ENCODE results near the gene NSUN4.
"Not testable (repeated sequence)": the region's sequence is repeated elsewhere in the genome, so short reads cannot be mapped to it uniquely, and the experiment has no call there.

NSUN4 gene

GRCh38 chr1:46325285-46326076 lies 15.1 kb upstream of the NSUN4 start:
- not testable (repeated sequence) for DNase-seq (ENCODE audit: low read depth, low spot score)

GRCh38 chr1:46328182-46328581 lies 12.4 kb upstream of the NSUN4 start:
- not testable (repeated sequence) for DNase-seq (ENCODE audit: low read depth, low spot score)

DNA sequence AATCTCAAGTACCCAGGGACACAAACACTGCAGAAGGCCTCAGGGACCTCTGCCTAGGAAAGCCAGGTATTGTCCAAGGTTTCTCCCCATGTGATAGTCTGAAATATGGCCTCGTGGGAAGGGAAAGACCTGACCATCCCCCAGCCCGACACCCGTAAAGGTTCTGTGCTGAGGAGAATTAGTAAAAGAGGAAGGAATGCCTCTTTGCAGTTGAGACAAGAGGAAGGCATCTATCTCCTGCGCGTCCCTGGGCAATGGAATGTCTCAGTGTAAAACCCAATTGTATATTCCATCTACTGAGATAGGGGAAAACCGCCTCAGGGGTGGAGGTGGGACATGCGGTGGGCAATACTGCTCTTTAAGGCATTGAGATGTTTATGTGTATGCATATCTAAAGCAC lies 10.8 kb upstream of the NSUN4 start:
- DNase-seq (ENCODE audit: low read depth, low spot score) = not testable (repeated sequence)

DNA sequence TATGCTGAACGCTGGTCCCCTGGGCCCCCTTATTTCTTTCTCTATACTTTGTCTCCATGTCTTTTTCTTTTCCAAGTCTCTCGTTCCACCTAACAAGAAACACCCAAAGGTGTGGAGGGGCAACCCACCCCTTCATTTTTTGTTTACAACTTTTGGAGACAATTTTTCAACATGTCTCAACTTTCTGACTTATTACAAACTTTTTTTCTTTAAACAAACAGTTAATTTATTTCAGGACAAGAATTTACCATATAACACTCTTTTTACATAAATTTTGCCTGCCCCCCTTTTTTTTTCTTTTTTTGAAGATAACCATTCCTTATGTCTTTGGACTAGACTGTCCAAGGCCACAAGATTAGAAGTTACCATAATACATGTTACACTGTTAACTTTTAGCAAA lies 10.2 kb upstream of the NSUN4 start:
- not testable (repeated sequence) for DNase-seq (ENCODE audit: low read depth, low spot score)

GRCh38 chr1:46331786-46332540 lies 8.6 kb upstream of the NSUN4 start:
- DNase-seq (ENCODE audit: low read depth, low spot score) = not testable (repeated sequence)

DNA sequence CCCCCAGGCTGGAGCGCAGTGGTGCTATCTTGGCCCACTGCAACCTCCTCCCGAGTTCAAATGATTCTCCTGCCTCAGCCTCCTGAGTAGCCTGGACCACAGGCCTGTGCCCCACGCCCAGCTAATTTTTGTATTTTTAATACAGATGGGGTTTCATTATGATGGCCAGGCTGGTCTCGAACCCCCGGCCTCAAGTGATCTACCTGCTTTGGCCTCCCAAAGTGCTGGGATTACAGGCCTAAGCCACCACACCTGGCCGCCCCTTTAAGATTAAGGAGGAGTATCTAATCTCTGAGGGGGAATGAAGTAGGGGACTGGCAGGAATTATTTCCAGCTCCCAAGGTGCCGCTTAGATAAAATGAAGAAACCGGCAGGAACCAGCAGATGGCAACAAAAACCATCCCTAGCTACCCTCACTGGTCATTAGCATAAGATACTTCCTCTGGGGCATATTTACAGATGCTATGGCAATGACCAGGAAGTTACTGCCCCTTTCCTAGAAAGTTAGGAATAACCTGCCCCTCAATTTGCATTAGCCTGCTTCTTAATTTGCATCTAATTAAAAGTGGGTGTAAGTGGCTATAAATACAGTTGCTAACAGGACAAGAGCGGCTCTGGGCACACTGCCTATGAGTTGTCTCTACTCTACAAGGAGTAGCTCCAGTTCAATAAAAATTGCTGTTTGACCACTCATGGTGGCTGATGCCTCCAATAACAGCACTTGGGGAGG lies 7.1 kb upstream of the NSUN4 start:
- DNase-seq (ENCODE audit: low read depth, low spot score) = no peak

- no peak for DNase-seq (ENCODE audit: low read depth, low spot score)
These were observed 6.6 kb upstream of the NSUN4 start for GRCh38 chr1:46334030-46334384.

GRCh38 chr1:46335081-46335480 lies 5.5 kb upstream of the NSUN4 start:
- no peak for DNase-seq (ENCODE audit: low read depth, low spot score)

DNA sequence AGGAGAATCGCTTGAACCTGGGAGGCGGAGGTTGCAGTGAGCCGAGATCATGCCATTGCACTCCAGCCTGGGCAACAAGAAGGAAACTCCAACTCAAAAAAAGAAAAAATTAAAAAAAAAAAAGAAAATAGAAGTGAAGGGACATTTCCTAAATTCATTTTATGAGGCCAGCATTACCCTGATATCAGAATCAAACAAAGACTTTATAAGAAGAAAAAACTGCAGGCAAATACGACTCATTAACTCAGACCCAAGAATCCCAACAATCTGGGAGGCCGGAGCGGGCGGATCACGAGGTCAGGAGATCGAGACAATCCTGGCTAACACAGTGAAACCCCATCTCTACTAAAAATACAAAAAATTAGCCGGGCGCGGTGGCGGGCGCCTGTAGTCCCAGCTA lies 3.2 kb upstream of the NSUN4 start:
- not testable (repeated sequence) for DNase-seq (ENCODE audit: low read depth, low spot score)

GRCh38 chr1:46341222-46342083 lies 846 bp downstream of the NSUN4 start:
- DNase-seq (ENCODE audit: low read depth, low spot score) = no peak

GRCh38 chr1:46342084-46342656 lies 1.6 kb downstream of the NSUN4 start:
- no peak for DNase-seq (ENCODE audit: low read depth, low spot score)

GRCh38 chr1:46342677-46343350 lies 2.2 kb downstream of the NSUN4 start:
- DNase-seq (ENCODE audit: low read depth, low spot score) = no peak

DNA sequence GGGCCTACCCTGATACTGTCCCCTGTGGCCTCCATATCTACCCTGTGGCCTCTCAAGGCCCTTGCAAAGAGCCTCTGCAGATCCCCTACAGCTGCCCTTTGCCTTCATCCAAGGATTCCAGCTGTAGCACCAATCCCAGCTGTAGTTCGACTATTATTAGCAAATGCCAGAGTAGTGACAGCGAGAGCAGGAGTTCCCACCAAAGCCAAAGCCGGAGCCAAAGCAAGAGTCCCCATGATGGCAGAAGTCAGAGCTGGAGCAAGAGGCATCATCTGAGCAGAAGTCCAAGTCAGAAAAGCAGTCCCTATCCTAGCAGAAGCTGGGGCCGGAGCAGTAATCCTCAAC lies 2.7 kb downstream of the NSUN4 start:
- DNase-seq (ENCODE audit: low read depth, low spot score) = no peak

DNA sequence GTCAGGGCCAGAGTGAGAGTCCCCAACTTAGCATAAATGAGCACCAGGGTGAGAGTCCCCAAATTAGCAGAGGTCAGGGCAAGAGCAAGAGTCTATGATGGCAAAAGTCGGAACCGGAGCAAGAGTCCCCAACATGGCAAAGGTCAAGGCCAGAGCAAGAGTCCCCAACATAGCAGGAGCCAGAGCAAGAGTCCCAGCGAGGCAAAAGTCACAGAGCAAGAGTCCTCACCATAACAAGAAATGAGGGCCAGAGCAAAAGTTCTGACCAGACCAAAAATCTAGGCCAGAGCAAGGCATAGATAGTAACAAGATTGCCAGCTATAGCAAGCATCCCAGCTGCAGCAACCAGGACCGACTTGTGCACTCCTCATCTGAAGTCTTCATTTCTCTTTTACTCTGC lies 3.1 kb downstream of the NSUN4 start:
- DNase-seq (ENCODE audit: low read depth, low spot score) = no peak

DNA sequence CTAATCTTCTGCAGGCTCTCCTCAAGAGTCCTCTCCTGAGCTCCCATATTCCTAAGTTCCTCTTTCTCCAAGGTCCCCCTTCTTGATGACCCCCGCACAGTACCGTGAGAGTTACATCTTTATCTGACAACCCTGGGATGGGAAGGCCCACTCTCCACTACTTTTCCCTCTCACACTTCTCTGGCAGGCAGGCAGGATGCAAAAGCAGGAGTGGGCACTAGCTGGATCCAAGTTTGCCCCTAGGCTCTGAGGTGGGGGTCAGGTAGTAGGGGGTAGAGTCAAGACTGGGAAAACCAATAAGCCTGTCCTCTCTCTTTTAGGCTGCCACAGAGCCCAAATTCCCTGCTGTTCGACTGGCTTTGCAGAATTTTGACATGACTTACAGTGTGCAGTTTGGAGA lies 3.9 kb downstream of the NSUN4 start:
- DNase-seq (ENCODE audit: low read depth, low spot score) = no peak

DNA sequence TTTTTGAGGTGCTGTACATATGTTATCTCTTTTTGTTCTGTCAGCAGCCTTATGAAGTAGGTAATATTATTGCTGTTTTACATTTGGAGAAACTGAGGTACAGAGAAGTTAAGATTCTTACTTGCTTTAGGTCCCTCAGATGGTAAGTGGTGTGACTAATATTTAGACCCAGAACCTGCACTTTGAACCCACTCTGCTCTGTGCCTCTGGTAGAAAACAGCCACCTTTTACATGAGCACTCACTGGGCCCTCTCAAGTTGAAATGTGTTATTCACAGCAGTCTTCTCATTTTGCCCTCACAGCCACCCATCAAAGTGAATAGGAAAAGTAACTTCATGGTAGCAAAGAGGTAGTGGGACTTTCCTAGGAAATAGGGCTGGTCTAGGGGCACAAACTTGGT lies 4.7 kb downstream of the NSUN4 start:
- DNase-seq (ENCODE audit: low read depth, low spot score) = no peak

DNA sequence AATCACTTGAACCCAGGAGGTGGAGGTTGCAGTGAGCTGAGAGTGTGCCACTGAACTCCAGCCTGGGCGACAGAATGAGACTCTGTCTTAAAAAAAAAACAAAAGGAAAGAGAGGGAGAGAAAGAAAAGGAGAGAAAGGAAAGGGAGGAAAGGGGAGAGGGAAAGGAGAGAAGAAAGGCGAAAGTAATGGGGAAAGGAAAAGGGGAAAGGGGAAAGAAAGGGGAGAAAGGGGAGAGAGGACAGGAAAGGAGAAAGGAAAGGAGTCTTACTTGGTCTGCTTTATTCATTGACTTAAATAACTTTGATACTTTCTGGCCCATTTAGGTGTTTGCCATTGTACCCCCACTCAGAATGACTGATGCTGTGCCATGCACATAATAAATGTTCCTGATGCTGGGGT lies 11.8 kb downstream of the NSUN4 start:
- no peak for DNase-seq (ENCODE audit: low read depth, low spot score)

GRCh38 chr1:46355920-46356319 lies 15.3 kb downstream of the NSUN4 start:
- DNase-seq (ENCODE audit: low read depth, low spot score) = not testable (repeated sequence)

DNA sequence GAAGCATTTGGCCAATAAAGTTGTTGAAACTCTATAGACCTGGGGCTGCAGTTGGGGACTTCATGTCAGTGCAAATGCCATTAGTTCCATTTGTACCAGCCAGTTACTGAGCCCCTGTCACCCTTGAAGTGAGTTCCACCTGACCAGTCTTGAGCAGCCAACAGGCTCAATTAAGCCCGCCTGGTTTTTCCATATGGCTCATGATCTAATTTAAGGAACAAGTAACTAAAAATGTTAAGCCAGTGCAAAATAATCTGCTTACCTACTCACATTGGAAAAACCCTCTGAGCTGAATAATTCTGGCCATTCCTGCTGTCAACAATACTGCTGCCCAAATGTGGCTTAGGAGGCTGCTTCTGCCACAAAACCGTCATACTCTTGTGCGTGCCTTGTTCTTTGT lies 21.6 kb downstream of the NSUN4 start:
- DNase-seq (ENCODE audit: low read depth, low spot score) = no peak

- no peak for DNase-seq (ENCODE audit: low read depth, low spot score)
These were observed 22.5 kb downstream of the NSUN4 start for GRCh38 chr1:46363121-46363520.

GRCh38 chr1:46364612-46365011 lies 24.0 kb downstream of the NSUN4 start:
- no peak for DNase-seq (ENCODE audit: low read depth, low spot score)
